Type B pancreatic cell (in vitro differentiated cells): Measurements from ENCODE around the gene SCYL3. TPM values are rescaled to one million over a fixed set of nuclear protein-coding genes. Genes with fewer than 3 reads are reported as not detected.

Experiments used
- DNase-seq: peaks from one replicate; pipeline ENCODE4 v3.0.0; 2021; ENCODE audit warnings: mixed read lengths; ENCODE audit not compliant: unreplicated experiment; ENCODE audit errors: extremely low spot score
- H3K27ac Mint-ChIP-seq: 2 replicates; pipeline ENCODE4 v1.8.0; 2021; ENCODE audit warnings: mild to moderate bottlenecking, mixed read lengths
- H3K27me3 Mint-ChIP-seq: 2 replicates; pipeline ENCODE4 v1.8.0; 2021; ENCODE audit warnings: mixed read lengths
- H3K36me3 Mint-ChIP-seq: 2 replicates; pipeline ENCODE4 v1.8.0; 2021; ENCODE audit warnings: mixed read lengths
- H3K4me1 Mint-ChIP-seq: one replicate; pipeline ENCODE4 v1.8.0; 2021; ENCODE audit warnings: mixed read lengths; ENCODE audit not compliant: unreplicated experiment
- H3K4me3 Mint-ChIP-seq: 2 replicates; pipeline ENCODE4 v1.8.0; 2021; ENCODE audit warnings: mild to moderate bottlenecking, mixed read lengths
- H3K9me3 Mint-ChIP-seq: 2 replicates; pipeline ENCODE4 v1.8.0; 2021; ENCODE audit warnings: mixed read lengths
- total RNA-seq: library from RNA; stranded (reverse); gene quantifications from 2 replicates; pipeline ENCODE4 v1.2.1, GENCODE V29; 2021; ENCODE audit warnings: low replicate concordance
- TF ChIP-seq, protein P1 (sequence below): fragments of 200-600 bp; sonication (generic); conservative IDR thresholded peaks from 2 replicates; pipeline ENCODE4 v1.5.0; 2021; ENCODE audit warnings: antibody characterized with exemption, mild to moderate bottlenecking

Gene SCYL3
- total RNA-seq, 1 donor from 2014 or later, result 12.4 TPM

DNA sequence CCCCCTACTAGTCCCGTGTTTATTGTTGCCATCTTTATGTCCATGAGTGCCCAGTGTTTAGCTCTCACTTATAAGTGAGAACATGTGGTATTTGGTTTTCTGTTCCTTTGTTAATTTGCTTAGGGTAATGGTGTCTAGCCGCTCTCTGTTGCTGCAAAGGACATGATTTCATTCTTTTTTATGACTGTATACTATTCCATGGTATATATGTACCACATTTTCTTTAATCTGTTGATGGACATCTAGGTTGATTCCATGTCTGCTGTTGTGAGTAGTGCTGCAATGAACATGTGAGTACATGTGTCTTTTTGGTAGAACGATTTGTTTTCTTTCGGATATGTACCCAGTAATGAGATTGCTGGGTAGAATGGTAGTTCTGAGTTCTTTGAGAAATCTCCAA is 54.8 kb downstream of the SCYL3 start:
- Mint-ChIP-seq H3K9me3 (peaks cover 11% of the 10 kb centered on the region), H3K27me3 (no peaks in the 10 kb centered on the region), H3K36me3 (peaks cover 44% of the 10 kb centered on the region), H3K27ac (no peak overlapping the region), H3K4me1 (no peaks in the 10 kb centered on the region), H3K4me3 (no peak overlapping the region)
- TF ChIP-seq, protein P1, sequence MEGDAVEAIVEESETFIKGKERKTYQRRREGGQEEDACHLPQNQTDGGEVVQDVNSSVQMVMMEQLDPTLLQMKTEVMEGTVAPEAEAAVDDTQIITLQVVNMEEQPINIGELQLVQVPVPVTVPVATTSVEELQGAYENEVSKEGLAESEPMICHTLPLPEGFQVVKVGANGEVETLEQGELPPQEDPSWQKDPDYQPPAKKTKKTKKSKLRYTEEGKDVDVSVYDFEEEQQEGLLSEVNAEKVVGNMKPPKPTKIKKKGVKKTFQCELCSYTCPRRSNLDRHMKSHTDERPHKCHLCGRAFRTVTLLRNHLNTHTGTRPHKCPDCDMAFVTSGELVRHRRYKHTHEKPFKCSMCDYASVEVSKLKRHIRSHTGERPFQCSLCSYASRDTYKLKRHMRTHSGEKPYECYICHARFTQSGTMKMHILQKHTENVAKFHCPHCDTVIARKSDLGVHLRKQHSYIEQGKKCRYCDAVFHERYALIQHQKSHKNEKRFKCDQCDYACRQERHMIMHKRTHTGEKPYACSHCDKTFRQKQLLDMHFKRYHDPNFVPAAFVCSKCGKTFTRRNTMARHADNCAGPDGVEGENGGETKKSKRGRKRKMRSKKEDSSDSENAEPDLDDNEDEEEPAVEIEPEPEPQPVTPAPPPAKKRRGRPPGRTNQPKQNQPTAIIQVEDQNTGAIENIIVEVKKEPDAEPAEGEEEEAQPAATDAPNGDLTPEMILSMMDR, result no peak
- no peak for DNase-seq

- H3K4me1 Mint-ChIP-seq, result no peaks in the 10 kb centered on the region
- H3K9me3 Mint-ChIP-seq, result peaks cover 8% of the 10 kb centered on the region
- no peak for DNase-seq
- H3K4me3 Mint-ChIP-seq, result no peak overlapping the region
- H3K36me3 Mint-ChIP-seq, result peaks cover 41% of the 10 kb centered on the region
- H3K27ac Mint-ChIP-seq, result no peak overlapping the region
- no peaks in the 10 kb centered on the region for H3K27me3 Mint-ChIP-seq
- TF ChIP-seq, protein P1, result no peak
These were observed 57.5 kb downstream of the SCYL3 start for GRCh38 chr1:169836198-169836597.

- peaks cover 3% of the 10 kb centered on the region for H3K9me3 Mint-ChIP-seq
- H3K4me3 Mint-ChIP-seq, result no peak overlapping the region
- no peaks in the 10 kb centered on the region for H3K4me1 Mint-ChIP-seq
- no peak overlapping the region for H3K27ac Mint-ChIP-seq
- TF ChIP-seq, protein P1, result no peak
- peaks cover 37% of the 10 kb centered on the region for H3K36me3 Mint-ChIP-seq
- no peak for DNase-seq
- no peaks in the 10 kb centered on the region for H3K27me3 Mint-ChIP-seq
These were observed 58.0 kb downstream of the SCYL3 start for GRCh38 chr1:169835647-169836046.

DNA sequence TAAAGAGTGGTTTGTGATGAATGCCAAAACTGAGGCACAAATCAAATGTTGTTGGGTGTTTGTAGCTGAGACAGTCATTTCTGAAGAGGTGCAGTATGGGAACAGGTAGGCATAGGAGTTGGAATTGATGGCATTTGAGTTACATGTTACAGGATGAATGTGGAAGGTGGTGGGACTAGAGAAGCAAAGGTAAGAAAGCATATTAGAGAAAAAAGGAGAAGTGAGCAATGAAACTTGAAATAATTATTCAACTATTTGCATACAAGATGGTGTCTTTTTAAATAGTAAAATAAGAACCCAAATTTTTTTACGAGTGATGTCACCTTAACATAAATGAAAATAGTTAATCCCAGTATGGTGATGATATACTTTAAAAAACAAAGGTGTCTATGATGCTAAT is 58.8 kb downstream of the SCYL3 start:
- Mint-ChIP-seq H3K27me3 (no peaks in the 10 kb centered on the region), H3K9me3 (peaks cover 3% of the 10 kb centered on the region), H3K4me1 (no peaks in the 10 kb centered on the region), H3K36me3 (peaks cover 32% of the 10 kb centered on the region), H3K4me3 (no peak overlapping the region), H3K27ac (no peak overlapping the region)
- no peak for DNase-seq
- TF ChIP-seq, protein P1, result no peak

DNA sequence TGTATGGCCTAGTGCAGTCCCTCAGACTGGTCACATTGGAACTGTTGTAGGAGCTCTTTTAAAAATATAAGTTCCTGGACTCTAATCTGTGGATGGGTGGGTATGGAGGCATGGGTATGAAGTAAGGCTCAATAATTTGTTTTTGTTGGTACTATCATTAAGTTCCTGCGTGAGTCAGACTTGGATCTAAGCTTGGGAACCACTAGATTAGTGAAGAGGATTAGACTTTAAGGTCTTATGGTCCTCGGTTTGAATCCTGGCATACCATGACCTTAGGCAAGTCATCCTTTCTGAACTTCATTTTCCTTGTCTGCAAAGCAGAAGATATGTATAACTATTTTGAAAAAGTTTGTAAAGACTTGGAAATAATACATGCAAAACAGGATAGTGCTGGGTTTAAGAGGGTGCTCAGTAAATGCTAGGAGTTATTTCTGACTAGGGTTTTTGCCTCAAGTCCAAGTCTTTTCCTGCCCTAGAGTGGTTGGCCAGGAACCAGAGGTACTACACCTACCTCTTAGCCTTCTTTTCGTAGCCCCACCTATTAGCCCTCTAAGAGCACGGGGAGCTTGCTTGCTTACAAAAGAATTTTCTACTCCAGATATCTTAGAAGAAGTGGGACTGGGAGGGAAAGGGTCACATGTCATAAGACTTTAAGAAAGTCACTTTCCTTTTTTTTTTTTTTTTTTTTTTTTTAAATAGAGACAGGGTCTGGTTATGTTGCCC is 60.4 kb downstream of the SCYL3 start:
- no peak overlapping the region for H3K4me3 Mint-ChIP-seq
- H3K4me1 Mint-ChIP-seq, result no peaks in the 10 kb centered on the region
- no peaks in the 10 kb centered on the region for H3K9me3 Mint-ChIP-seq
- DNase-seq, result no peak
- H3K27ac Mint-ChIP-seq, result no peak overlapping the region
- TF ChIP-seq, protein P1, result no peak
- peaks cover 24% of the 10 kb centered on the region for H3K36me3 Mint-ChIP-seq
- no peaks in the 10 kb centered on the region for H3K27me3 Mint-ChIP-seq
